Measurements from ENCODE around the gene VSTM1.

The VSTM1 gene

GRCh38 chr19:53992815-53993214 is 70.9 kb downstream of the VSTM1 start:
- DNase-seq (ENCODE audit: low spot score): no peak
- TF ChIP-seq, protein P1, sequence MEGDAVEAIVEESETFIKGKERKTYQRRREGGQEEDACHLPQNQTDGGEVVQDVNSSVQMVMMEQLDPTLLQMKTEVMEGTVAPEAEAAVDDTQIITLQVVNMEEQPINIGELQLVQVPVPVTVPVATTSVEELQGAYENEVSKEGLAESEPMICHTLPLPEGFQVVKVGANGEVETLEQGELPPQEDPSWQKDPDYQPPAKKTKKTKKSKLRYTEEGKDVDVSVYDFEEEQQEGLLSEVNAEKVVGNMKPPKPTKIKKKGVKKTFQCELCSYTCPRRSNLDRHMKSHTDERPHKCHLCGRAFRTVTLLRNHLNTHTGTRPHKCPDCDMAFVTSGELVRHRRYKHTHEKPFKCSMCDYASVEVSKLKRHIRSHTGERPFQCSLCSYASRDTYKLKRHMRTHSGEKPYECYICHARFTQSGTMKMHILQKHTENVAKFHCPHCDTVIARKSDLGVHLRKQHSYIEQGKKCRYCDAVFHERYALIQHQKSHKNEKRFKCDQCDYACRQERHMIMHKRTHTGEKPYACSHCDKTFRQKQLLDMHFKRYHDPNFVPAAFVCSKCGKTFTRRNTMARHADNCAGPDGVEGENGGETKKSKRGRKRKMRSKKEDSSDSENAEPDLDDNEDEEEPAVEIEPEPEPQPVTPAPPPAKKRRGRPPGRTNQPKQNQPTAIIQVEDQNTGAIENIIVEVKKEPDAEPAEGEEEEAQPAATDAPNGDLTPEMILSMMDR (IDR thresholded peaks at IDR 0.05; ENCODE audit: extremely low read depth, missing control alignments): no peak

DNA sequence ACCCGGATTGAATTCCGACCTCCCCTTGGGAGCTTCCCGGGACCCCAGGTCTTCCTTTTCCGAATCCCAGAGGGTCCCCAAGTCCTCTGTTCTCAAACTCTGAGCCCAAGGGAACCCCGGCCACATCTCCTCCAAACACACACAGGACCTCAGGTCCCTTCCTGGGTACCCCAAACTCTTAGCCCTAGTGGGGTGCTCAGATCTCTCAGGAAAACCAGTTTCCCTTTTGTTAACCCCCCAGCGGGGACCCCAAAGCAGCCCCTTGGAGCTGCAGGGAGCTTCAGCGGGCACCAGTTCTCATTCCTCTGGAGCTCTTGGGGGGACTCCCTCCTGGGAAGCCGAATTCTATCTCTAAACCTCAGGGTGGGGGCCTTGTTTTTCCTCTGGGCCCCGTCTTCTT is 71.5 kb downstream of the VSTM1 start:
- DNase-seq (ENCODE audit: low spot score): peak; percentile 45
- TF ChIP-seq, protein P1 (IDR thresholded peaks at IDR 0.05; ENCODE audit: extremely low read depth, missing control alignments): no peak

DNA sequence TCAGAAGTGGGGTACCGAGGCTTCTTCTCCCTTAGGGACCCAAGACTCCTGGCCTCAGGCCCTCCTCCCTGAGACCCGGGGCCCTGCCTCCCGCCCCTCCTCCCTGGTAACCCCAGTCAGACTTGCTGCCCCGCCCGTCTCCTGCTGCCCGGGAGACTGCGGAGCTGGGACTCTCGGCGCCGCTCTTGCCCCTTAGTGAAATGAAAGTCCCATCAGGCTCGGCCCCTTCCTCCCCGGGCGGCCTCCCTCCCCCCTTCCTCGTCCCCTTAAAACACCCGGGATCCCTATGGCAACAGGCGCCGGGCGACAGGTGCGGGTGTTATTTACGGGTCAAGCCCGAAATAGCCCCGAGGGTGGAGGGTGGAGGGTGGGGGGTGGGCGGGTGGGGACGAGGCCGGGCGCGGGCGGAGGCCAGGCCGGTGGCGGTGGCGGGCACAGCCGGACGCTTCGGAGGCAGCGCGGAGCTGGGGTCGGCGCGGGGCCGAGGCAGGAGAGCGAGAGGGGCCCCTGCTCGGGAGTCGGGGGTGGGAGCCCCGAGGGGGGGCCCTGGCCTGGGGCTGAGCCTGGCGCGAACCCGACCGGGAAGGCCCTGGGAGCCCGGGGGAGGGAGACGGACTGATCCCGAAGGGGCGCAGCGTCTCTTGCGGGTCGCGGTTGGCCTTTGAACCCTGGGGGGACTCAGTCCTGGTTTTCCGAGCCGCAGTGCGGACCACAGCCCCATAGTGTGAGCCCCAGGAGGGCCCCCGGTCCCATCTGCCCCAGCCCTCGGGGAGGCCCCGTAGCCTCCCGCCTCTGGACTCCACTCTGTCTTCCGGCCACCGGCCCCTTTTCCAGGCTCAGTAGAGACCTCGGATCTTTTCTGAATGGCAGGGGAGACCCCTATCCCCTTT is 72.2 kb downstream of the VSTM1 start, which contains the start of gene CACNG6:
Gene CACNG6, plus strand, starts transcription at position 414 of the 890 bp plus-strand sequence. CDS start 1,241 bp downstream, outside the sequence.
- peak; percentile 42 for DNase-seq (ENCODE audit: low spot score)
- TF ChIP-seq, protein P1 (IDR thresholded peaks at IDR 0.05; ENCODE audit: extremely low read depth, missing control alignments): no peak
